ENCODE measurements around the gene GFOD1. TPM values are rescaled to one million over a fixed set of nuclear protein-coding genes. Genes with fewer than 3 reads are reported as not detected.

Gene GFOD1, protein sequence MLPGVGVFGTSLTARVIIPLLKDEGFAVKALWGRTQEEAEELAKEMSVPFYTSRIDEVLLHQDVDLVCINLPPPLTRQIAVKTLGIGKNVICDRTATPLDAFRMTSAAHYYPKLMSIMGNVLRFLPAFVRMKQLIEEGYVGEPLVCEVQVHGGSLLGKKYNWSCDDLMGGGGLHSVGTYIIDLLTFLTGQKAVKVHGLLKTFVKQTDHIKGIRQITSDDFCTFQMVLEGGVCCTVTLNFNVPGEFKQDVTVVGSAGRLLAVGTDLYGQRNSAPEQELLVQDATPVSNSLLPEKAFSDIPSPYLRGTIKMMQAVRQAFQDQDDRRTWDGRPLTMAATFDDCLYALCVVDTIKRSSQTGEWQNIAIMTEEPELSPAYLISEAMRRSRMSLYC
- total RNA-seq: 2.2 and 2.5 TPM in 2 replicates

DNA sequence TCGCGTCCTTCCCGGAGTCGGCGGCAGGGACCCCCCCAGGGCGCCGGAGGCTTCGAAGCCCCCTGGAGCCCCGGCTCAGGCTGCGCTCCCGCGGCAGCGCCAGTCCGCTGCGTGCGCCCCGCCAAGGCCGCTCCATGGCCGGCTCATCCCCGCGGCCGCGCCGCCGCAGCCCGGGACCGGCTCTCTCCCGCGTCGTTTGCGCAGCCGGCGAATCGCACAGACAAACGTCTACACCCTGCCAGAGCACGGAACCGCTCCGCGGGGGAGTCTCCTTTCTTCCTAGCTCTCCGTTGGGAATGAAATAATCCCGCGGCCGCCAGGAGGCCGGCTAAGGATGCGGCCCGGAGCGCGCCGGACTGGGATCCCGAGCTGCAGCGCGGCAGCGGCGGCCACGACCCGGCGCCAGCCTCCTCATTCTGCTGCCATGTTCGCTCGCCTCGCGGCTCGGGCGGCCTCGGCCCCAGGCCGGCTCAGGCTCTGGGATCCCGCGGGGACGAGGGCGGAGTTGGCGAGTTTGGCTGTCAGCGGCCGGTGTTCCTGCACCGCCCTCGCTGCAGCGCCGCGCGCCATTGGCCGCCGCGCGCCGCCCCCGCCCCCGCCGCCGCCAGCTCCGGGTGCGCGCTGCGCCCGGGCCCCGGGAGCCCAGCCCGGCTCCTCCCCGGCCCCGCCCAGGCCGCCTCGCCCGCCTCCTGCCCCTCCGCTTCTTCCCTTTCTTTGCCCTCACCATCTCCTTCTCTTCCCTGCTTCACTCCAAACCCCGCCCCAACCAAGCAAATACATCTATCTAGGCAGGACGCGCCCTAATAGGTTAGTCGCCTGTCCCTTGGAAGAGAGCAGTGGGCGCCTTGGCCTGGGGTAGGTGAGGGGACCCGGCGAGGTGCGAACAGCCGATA is at the start of gene GFOD1:
Gene GFOD1, minus strand, starts transcription at position 479 of the 893 bp plus-strand sequence. CDS start 710 bp downstream, outside the sequence.
- H3K4me3 ChIP-seq (ENCODE audit: low read depth, low read length): peak within 1 kb of the TSS; percentile 71
- DNase-seq (ENCODE audit: low read depth): peak; percentile 18
- TF ChIP-seq, protein P1, sequence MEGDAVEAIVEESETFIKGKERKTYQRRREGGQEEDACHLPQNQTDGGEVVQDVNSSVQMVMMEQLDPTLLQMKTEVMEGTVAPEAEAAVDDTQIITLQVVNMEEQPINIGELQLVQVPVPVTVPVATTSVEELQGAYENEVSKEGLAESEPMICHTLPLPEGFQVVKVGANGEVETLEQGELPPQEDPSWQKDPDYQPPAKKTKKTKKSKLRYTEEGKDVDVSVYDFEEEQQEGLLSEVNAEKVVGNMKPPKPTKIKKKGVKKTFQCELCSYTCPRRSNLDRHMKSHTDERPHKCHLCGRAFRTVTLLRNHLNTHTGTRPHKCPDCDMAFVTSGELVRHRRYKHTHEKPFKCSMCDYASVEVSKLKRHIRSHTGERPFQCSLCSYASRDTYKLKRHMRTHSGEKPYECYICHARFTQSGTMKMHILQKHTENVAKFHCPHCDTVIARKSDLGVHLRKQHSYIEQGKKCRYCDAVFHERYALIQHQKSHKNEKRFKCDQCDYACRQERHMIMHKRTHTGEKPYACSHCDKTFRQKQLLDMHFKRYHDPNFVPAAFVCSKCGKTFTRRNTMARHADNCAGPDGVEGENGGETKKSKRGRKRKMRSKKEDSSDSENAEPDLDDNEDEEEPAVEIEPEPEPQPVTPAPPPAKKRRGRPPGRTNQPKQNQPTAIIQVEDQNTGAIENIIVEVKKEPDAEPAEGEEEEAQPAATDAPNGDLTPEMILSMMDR (conservative IDR thresholded peaks at IDR 0.05; ENCODE audit: low read depth, low read length): peak; percentile 23

DNA sequence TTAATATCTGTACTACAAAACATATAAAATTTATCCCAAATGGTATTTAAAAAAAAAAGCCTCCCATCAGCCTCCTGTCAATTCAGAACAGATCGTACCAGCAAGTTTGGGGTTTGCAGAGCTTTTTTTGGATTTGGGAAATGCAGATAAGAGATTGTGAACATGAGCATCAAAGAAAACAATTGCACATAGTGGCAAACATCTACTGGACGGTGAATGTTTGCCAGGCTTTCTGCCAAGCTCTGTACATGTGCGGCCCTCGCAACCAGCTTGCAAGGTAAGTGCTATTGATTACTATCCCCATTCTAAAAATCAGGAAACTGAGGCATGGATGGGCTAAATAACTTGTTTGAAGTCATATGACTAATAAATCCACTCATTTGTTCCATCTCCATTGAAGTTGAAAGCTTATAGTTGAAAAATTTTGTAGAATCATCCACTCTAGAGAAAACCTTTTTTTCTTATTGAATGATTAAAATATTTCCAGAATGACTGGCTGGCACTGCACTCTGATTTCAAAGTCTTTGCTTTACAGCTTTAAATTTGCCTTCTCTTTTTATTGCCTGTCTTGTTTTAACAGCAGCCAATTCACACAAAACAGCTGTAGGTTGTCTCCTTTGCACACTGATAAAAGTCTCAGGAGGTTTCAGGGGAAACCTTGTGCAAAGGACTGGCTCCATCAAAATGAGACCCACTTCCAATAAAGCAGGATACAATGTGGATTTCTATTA is 49.6 kb upstream of the GFOD1 start:
- no peak for DNase-seq (ENCODE audit: low read depth)
- H3K4me3 ChIP-seq (ENCODE audit: low read depth, low read length): no peak overlapping the region
- TF ChIP-seq, protein P1 (conservative IDR thresholded peaks at IDR 0.05; ENCODE audit: low read depth, low read length): no peak

DNA sequence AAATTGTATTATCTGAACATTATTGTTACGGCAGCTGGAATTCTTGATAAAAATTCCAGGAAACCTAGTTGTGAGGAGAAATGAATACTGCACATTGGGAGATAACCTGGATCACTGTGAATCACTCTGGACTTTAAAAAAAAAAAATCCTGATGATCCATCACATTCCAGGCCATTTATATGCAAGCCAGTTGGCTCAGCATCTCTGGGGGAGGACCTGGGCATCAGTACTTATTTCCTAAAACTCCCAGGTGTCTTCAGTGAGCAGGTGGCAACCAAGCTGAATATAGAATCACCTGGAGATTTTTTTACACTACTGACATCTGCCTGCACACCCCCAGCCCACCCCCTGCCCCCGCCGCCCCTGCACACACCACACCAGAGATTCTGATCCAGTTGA is 47.9 kb upstream of the GFOD1 start:
- TF ChIP-seq, protein P1 (conservative IDR thresholded peaks at IDR 0.05; ENCODE audit: low read depth, low read length): no peak
- no peak overlapping the region for H3K4me3 ChIP-seq (ENCODE audit: low read depth, low read length)
- DNase-seq (ENCODE audit: low read depth): no peak

DNA sequence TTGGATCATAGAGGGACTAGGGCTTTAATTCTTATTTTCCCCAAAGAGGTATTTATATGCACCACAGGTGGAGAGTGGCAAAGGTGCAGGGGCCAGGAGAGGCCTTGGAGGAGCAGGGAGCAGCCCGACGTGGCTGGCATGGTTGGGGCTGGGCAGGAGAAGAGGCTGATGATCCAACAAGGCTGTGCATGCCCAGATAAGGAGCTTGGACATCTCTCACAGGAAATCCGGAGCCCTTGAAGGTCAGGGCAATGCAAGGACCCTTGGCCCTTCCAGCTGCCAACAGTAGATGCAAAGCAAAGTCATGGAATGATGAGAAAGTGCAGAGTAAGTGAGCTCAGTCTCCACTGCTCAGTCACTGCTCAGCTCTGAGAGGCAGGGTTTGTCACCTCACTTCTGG is 47.1 kb upstream of the GFOD1 start:
- DNase-seq (ENCODE audit: low read depth): no peak
- TF ChIP-seq, protein P1 (conservative IDR thresholded peaks at IDR 0.05; ENCODE audit: low read depth, low read length): no peak
- no peak overlapping the region for H3K4me3 ChIP-seq (ENCODE audit: low read depth, low read length)

DNA sequence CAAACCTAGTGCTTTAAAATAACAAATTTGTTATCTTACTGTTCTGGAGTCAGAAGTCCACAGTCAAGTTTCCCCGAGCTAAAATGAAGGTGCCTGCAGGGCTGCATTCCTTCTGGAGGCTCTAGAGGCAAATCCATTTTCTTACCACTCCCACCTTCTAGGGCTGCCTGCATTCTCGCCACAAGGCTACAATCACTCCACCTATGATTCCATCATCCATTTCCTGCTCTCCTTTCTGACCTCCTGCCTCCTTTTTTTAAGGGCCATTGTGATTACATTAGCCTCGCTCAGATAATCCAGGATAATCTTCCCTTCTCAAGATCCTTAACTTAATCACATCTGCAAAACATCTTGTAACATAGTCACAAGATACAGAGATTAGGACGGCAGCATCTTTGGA is 44.6 kb upstream of the GFOD1 start:
- TF ChIP-seq, protein P1 (conservative IDR thresholded peaks at IDR 0.05; ENCODE audit: low read depth, low read length): no peak
- DNase-seq (ENCODE audit: low read depth): no peak
- no peak overlapping the region for H3K4me3 ChIP-seq (ENCODE audit: low read depth, low read length)

DNA sequence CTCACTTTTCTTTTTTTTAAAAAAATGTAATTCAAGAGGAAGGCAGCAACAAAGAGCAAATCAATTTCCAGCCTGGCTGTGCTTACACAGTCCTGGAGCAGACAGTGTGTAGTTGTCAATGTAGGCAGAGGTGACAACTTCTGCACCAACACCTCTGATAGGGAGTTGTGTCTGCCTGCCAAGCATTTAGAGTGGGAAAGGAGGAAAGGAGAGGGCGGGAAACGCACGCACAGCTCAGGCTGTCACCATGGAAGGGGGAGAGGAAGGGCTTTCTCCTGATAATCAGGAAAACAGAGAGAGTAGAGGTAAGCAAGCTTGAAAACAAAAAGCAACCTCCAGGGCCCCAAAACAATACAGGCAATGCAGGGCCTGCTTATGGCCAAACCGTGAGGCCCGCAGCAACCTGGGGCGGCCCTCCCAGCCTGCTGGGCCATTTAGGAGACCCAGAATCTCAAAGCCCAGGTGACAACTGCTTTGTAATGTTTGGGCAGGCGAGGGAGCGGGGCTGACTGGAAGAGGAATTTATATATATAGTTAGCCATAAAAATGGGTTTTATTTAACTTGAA is 41.5 kb upstream of the GFOD1 start:
- H3K4me3 ChIP-seq (ENCODE audit: low read depth, low read length): no peak overlapping the region
- no peak for DNase-seq (ENCODE audit: low read depth)
- TF ChIP-seq, protein P1 (conservative IDR thresholded peaks at IDR 0.05; ENCODE audit: low read depth, low read length): no peak
